ENCODE data around the gene ASXL2. TPM values are rescaled to one million over a fixed set of nuclear protein-coding genes. Genes with fewer than 3 reads are reported as not detected.

Gene ASXL2
- total RNA-seq, 1 donor from 2014 or later: 32.7 TPM

DNA sequence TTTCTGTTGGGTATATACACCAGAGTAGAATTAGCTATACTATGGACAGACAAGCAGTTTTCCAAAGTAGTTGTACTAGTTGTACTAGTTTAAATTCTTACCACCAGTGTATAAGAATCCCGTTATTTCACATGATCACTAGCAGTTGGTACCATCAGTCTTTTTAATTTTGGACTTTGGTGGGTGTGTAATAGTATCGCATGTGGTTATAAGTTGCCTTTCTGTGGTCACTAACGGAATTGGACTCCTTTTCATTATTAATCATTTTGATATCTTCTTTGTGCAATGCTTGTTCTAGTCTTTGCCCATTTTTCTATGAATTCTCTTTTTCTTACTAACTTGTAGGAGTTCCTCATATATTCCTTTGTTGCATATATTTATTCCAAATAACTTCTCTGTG lies 89.8 kb downstream of the ASXL2 start:
- Mint-ChIP-seq H3K27me3 (ENCODE audit: unreplicated experiment) (no peaks in the 10 kb centered on the region), H3K4me3 (ENCODE audit: unreplicated experiment) (no peak overlapping the region), H3K9me3 (ENCODE audit: unreplicated experiment) (no peaks in the 10 kb centered on the region), H3K27ac (ENCODE audit: unreplicated experiment) (no peak overlapping the region), H3K4me1 (ENCODE audit: unreplicated experiment) (peaks cover 4% of the 10 kb centered on the region), H3K36me3 (ENCODE audit: unreplicated experiment) (peaks cover 23% of the 10 kb centered on the region)
- no peak for DNase-seq (ENCODE audit: extremely low spot score, unreplicated experiment)
- TF ChIP-seq, protein P1, sequence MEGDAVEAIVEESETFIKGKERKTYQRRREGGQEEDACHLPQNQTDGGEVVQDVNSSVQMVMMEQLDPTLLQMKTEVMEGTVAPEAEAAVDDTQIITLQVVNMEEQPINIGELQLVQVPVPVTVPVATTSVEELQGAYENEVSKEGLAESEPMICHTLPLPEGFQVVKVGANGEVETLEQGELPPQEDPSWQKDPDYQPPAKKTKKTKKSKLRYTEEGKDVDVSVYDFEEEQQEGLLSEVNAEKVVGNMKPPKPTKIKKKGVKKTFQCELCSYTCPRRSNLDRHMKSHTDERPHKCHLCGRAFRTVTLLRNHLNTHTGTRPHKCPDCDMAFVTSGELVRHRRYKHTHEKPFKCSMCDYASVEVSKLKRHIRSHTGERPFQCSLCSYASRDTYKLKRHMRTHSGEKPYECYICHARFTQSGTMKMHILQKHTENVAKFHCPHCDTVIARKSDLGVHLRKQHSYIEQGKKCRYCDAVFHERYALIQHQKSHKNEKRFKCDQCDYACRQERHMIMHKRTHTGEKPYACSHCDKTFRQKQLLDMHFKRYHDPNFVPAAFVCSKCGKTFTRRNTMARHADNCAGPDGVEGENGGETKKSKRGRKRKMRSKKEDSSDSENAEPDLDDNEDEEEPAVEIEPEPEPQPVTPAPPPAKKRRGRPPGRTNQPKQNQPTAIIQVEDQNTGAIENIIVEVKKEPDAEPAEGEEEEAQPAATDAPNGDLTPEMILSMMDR (IDR thresholded peaks at IDR 0.05): no peak

DNA sequence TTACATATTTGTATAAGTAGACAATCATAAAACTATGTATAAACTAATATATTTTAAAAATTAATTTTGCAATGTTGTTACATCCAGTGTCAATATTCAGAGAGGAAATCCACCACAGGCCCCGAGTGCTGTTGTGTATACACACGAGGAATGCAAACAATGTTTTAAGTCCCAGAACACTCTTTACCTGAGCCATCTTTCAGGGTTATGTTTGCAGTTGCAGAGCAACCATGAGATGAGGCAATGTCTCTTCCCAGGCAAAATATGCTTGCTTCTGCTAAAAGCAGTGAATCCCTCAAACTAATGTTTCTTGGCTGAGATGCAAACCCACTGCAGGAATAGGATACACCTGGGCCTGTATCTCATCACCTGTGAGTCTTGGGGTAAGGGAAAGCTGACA lies 91.3 kb downstream of the ASXL2 start:
- DNase-seq (ENCODE audit: extremely low spot score, unreplicated experiment): no peak
- H3K27ac Mint-ChIP-seq (ENCODE audit: unreplicated experiment): no peak overlapping the region
- no peak overlapping the region for H3K4me3 Mint-ChIP-seq (ENCODE audit: unreplicated experiment)
- H3K4me1 Mint-ChIP-seq (ENCODE audit: unreplicated experiment): peaks cover 4% of the 10 kb centered on the region
- TF ChIP-seq, protein P1 (IDR thresholded peaks at IDR 0.05): no peak
- H3K27me3 Mint-ChIP-seq (ENCODE audit: unreplicated experiment): no peaks in the 10 kb centered on the region
- peaks cover 21% of the 10 kb centered on the region for H3K36me3 Mint-ChIP-seq (ENCODE audit: unreplicated experiment)
- no peaks in the 10 kb centered on the region for H3K9me3 Mint-ChIP-seq (ENCODE audit: unreplicated experiment)

DNA sequence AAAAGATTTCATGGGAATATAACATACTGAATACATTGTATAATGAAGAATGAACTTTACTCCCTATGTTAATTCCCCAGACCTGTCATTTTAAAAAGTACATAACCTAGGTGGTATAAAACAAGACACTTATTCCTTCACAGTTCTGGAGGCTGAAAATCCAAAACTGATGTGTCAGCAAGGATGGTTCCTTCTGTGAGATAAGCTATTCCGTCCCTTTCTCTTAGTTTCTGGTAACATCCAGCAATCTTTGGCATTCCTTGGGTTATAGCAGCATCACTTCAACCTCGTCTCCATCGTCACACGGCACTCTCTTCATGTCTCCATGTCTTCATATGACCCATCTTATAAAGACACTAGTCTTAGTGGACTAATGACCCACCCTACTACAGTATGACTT lies 93.9 kb downstream of the ASXL2 start:
- Mint-ChIP-seq H3K36me3 (ENCODE audit: unreplicated experiment) (peaks cover 16% of the 10 kb centered on the region), H3K4me1 (ENCODE audit: unreplicated experiment) (no peaks in the 10 kb centered on the region), H3K27ac (ENCODE audit: unreplicated experiment) (no peak overlapping the region), H3K4me3 (ENCODE audit: unreplicated experiment) (no peak overlapping the region), H3K9me3 (ENCODE audit: unreplicated experiment) (no peaks in the 10 kb centered on the region), H3K27me3 (ENCODE audit: unreplicated experiment) (no peaks in the 10 kb centered on the region)
- no peak for DNase-seq (ENCODE audit: extremely low spot score, unreplicated experiment)
- TF ChIP-seq, protein P1 (IDR thresholded peaks at IDR 0.05): no peak

DNA sequence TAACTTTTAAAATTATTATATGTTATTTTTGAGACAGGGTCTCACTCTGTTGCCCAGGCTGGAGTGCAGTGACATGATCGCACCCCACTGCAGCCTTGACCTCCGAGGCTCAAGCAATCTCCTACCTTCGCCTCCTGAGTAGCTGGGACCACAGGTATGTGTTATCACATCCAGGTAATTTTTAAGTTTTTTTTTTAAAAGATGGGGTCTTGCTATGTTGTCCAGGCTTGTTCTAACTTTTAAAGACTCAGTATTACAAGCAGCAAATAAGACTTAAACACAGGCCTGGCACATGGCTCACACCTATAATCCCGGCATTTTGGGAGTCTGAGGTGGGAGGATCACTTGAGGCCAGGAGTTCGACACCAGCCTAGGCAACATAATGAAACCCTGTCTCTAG lies 101.2 kb downstream of the ASXL2 start:
- Mint-ChIP-seq H3K27me3 (ENCODE audit: unreplicated experiment) (no peaks in the 10 kb centered on the region), H3K4me3 (ENCODE audit: unreplicated experiment) (no peak overlapping the region), H3K4me1 (ENCODE audit: unreplicated experiment) (peaks cover 2% of the 10 kb centered on the region), H3K27ac (ENCODE audit: unreplicated experiment) (no peak overlapping the region), H3K9me3 (ENCODE audit: unreplicated experiment) (peaks cover 9% of the 10 kb centered on the region), H3K36me3 (ENCODE audit: unreplicated experiment) (peaks cover 21% of the 10 kb centered on the region)
- TF ChIP-seq, protein P1 (IDR thresholded peaks at IDR 0.05): no peak
- DNase-seq (ENCODE audit: extremely low spot score, unreplicated experiment): no peak

DNA sequence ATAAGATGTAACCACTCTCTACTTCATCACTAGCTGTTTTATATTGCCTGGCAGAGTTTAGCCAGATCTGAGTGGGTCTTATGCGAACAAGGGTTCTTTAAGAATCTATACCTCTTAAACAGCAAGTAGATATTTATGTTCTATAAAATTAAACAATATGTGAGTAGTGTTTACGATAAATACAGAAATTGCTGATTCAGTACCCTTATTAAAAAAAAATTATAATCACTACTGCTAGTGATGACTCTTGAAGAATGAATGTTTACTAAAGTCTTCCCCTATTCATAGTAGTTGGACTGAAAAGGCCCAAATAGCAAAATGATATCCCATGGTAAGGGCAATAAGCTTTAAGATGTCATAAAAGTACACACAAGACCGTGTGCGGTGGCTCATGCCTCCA lies 106.2 kb downstream of the ASXL2 start:
- no peak for DNase-seq (ENCODE audit: extremely low spot score, unreplicated experiment)
- H3K27me3 Mint-ChIP-seq (ENCODE audit: unreplicated experiment): no peaks in the 10 kb centered on the region
- peaks cover 9% of the 10 kb centered on the region for H3K9me3 Mint-ChIP-seq (ENCODE audit: unreplicated experiment)
- no peak overlapping the region for H3K4me3 Mint-ChIP-seq (ENCODE audit: unreplicated experiment)
- no peak overlapping the region for H3K27ac Mint-ChIP-seq (ENCODE audit: unreplicated experiment)
- peaks cover 38% of the 10 kb centered on the region for H3K36me3 Mint-ChIP-seq (ENCODE audit: unreplicated experiment)
- H3K4me1 Mint-ChIP-seq (ENCODE audit: unreplicated experiment): peaks cover 2% of the 10 kb centered on the region
- TF ChIP-seq, protein P1 (IDR thresholded peaks at IDR 0.05): no peak
